HG02840 (cell line): ENCODE results near the gene EDNRB.

ENCODE experiments used
- ATAC-seq: cut with Tn5 transposase; IDR thresholded peaks from one replicate; pipeline ENCODE4 v1.9.1; 2021; ENCODE audit warnings: mild to moderate bottlenecking, moderate library complexity, moderate number of reproducible peaks; ENCODE audit not compliant: unreplicated experiment, low FRiP score

Gene EDNRB

DNA sequence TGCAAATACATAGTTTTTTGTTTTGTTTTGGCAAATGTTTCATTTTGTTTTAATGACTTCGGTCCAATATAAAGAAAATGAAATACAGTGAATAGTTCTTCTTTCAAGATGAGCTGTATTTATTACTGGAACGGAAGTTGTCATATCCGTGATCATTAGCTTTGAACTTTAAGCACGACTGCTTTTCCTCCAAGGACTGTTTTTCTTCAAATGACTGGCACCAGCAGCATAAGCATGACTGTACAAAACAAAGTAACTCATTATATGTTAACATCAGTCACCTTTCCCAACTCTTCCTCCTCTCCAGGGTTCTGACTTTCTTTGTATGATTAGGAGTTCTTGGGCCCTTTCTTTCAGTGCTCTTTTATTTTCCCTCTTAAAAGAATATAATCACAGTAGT, 20.5 kb downstream of the EDNRB start:
- no peak for ATAC-seq

DNA sequence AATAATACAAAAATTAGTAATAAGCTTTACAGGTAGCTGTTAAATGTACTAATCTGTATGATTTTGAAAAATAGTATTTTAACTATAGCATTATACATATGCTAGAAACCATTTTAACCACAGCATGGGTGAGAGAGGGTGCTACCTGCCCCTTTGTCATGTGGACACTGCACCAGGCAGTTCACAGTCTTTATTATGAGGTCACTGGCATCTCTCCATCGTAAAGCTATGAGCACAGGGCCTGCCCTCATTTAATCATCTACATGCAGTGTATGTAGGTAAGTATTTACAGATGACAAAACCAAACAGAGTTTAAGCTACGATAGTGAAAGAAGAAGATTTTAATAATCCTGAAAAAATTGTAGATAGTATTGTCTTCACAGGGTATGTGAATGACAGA, 21.7 kb downstream of the EDNRB start:
- ATAC-seq: no peak

DNA sequence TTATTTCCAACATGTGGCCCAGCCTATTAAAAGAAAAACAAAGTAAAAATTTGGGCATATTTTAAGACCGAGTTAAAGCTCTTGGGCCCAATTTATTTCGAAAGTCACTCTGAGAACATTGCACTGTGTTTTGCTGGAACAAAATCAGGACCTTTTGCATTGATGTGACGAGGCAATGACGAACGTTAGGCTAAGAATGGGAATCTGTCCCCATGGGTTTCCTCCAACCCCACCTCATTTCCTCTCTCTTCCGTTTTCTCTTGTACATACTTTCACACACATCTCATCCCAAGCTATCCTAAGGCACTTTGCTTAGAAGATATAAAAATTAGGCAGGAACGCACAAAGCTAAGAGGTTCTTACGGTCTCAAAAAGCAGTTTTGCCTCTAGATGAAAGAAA, 22.1 kb downstream of the EDNRB start:
- no peak for ATAC-seq

DNA sequence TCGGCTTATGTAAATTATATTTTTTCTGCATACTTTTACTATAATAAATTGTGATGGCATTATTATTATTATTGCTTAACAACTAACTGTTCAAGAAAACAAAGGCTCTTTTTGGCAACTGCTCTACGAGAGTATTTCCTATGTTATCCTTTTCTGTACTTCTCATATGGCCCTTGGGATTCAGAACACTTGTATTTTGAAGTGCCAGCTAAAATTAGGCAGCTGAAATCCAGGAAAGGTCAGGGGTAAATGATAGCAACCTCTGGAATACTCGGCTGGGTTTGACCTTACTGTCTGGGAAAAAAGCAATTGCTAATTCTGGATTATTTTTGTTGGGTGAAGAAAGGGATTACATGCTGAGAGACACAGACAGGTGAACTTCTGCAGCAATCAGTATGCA, 23.9 kb downstream of the EDNRB start:
- ATAC-seq: no peak

DNA sequence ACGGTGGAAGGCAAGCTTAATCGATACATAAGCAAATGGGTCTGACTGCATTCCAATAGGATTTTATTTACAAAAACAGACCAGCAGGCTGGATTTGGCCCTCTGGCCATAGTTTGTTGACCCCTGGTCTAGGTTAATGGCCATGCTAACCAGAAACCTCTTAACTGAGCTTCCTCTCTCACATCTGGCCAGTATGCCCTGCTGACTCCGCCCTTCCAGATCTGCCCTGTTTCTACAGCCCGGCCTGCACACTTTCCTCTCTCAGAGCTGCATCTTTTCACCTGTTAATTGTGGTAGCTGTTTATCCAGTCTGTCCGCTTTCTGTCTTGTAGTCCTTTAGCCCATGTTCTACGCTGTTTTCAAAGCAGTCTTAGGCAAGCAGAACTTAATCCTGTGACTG, 25.6 kb downstream of the EDNRB start:
- ATAC-seq: no peak

DNA sequence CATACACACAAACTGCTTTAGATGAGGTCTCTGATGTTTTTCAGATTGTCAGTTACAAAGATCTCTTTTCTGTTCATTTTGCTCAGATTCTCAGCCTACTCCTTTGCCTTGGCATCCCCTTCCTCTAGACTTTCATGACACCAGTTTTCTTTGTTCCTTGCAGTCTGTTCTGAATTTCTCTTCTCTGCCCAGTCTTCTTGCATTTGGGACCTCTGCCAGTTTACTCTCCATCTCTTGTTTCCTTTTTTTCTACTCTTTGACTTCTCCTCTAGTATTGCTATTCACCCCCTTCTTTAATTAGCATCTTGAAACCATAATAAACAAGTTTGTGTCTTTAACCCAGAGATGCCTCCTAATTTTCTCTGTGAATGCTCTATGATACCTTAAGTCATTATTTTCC, 26.1 kb downstream of the EDNRB start:
- ATAC-seq: no peak

DNA sequence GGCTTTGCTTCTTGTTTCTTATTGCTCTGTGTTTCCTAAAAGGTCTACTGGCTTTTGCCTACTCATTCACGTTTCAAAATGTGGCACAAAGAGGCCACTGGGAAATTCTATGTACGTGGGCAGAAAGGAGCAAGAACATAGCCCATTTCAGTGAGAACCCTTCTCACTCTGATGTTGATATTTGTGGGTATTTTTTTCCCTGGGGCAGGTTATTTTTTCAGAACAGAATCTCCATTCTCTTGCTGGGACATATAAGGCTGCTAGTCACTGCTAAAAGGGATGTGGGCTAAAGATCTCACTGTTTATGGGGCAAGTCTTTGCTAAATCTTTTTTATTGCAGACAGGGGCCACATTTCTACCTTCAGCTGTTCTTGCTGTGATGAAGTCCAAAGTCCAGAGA, 27.1 kb downstream of the EDNRB start:
- ATAC-seq: no peak

DNA sequence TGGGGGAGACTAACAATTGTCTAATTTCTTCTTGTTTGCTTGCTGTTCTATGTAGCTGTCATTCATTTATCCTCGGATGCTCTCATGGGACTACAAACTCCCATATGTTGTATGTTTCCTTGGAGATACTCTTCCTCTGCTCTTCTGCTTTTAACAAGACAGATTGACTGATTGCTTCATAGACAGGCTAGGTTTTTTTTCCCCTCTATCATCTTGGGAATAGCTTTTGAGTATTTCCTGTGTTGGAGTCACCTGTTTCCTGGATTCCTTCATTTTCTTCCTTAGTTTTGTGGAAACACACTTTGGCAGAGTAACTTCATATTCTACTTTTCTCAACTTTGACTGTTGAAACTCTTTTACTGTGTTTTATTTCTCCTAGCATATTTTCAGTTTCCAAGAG, 27.6 kb downstream of the EDNRB start:
- no peak for ATAC-seq

DNA sequence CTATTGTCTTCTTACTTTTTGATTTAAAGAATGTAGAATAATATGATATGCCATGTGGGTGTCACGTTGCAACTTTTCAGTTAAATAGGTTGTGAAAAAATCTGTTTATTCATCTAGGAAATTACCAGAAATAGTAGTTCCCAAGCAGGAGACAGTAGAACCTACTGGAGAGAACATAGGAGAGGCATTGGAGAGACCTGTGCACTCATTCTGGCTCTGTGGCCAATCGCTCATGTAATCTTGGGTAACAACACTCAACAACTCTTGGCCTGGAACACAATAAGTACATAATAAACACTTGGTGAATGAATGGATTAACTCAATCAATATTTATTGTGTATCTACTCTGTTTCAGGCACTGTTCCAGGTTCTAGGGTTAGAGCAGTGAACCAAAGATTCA, 35.3 kb downstream of the EDNRB start:
- no peak for ATAC-seq

DNA sequence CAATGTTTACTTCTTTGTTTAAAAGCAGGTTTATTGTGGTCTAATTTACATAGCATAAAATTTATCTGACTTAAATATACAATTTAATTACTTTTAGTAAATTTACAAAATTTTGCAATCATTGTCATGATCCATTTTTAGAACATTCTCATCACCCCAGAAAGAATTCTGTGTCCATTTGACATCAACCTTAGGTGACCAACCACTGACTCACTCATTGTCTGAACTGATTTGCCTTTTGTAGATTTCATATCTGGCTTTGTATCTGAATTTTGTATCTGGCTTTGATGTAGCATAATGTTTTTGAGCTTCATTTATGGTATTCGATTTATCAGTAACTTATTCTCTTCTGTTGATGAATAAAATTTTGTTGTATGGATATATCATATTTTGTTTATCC, 40.4 kb downstream of the EDNRB start:
- ATAC-seq: no peak

DNA sequence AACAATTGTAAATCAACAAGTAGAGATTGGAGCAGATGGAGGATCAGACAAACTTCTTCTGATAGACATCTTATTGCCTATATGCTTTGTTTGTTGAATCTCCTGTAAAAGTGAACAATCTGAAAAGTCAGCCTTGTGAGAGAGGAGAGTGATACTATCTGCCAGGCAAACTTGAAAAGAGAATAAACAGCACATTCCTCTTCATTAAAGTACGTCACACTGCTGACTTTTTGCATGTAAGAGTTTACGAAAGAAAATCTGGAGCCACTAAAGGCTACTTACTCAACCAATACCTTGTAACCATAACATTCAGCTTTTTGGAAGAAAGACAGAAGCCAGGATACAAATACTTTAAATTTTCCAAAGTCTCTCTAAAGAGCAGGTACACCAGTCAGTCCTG, 42.5 kb downstream of the EDNRB start:
- ATAC-seq: no peak

DNA sequence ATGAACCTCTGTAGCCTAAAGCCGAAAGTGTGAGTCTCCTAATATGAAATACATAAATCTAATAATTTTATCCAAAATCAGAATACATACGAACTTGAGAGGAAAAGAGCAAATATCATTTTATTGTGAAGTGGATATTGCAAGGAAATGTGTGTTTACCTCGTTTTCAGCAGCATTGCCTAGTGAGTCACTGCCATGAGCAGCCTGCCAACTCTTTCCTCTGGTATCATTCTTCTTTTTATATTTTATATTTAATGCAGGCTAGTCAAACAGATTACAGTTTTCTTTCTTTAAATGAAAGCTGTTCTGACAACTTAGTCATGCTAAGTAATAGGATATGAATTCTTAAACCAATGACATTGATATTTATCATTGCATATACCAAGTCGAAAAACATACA, 44.2 kb downstream of the EDNRB start:
- ATAC-seq: no peak

DNA sequence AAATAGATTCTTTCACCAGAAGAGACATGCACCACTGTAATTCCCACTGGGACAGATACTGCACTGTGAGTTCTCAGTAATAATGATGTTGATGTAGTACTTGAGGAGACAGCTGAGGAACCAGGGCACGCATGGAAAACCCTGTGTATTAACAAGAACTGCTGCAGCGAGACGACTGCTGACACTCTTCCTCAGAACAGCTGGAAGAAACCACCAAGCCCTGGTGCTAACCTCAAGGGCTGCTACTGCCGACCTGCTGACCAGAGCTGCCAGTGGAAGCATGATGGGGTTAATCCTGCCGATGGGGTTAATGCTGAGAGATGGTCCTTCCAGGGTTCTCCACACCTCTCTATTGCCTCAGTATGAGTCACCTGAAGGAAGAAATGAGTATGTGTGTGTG, 45.6 kb downstream of the EDNRB start:
- no peak for ATAC-seq

DNA sequence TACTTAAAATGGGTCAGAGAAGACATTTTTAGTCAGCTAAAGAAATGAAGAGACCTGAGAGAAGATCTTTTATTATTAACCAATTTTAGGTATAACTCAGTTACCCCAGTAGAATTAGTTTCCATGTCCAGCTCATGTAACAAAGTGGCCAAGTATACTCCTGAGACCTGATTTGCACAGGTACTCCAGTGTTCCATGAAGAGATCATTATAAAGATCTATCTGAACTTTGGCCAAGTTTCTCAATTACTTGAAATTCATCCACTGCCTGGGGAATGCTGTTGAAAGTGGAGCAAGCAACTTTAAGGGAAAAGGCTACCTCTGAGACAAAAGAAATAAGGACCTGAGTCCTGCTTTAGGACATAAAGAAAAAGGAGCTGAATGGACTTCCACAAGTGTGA, 47.0 kb downstream of the EDNRB start:
- no peak for ATAC-seq

DNA sequence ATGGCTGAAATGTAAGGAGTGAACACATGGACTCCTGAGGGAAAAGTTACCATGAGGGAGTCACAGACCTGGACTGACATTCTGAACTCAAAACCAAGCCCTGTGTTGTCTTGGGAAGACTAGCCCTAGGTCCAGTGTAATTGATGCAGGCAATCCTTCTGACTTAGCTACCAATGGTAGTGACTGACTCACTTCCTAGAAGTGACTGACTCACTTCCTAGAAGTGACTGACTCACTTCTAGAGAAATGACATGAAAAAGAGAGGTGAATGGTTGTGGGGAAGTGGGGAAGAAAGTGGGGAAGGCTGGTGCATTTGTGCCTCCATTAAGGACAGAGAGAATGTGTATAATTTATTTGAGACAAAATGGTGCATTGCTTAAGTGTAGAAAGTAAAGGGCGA, 49.9 kb downstream of the EDNRB start:
- ATAC-seq: no peak

DNA sequence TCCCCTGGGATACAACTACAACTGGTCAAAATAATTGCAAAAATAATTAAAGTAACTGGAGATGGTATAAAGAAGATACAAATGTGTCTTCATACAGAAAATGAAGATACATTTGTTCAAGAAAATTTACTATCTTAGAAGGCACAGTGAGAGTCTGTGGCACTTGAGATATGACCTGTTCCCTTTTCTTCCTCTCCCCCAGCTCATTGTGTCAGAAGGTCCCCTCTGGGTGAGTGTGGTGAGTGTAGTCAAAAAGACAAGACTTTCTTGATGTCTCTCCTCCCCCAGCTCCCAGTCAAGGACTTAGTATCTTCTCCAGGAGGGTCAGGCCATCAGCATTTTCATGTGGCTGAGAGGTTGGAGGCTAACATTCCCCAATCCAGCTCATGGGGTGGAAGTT, 51.7 kb downstream of the EDNRB start:
- no peak for ATAC-seq

DNA sequence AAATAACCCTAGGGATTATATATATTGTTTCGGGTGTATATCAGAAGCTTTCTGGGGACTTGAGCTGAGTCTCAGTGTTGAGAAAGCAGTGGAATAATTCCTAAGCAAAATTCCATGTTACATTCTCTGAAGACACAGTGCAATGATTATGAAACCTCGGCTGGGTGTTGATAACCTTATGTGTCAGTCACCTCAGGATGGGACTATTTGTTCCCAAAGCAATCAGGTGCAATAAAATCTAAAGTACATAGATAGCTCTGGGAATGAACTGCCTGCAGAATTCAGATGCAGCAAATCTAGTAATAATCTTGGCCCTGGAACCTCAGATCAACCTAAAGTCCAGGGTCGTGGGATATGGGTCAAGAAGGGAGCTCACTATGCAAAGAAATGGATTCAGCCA, 53.0 kb downstream of the EDNRB start:
- ATAC-seq: no peak

DNA sequence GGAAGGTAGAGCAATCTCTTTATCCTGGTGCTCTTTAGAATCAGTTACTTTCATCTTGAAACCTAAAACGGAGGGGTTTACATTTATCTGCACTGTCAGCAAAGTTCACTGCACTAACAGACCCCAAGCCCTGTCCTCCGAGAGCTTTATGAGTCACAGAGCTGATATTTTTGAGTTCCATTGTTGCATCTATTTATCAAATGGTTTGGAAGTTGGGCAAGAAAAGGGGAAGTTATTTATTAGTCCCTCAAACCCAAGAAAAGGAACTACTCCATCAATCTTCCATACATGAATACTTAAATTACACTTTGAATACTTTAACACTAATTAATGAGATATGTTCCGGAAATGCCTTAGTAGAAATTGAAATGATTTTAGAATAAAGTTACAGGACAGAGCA, 55.5 kb downstream of the EDNRB start:
- no peak for ATAC-seq

DNA sequence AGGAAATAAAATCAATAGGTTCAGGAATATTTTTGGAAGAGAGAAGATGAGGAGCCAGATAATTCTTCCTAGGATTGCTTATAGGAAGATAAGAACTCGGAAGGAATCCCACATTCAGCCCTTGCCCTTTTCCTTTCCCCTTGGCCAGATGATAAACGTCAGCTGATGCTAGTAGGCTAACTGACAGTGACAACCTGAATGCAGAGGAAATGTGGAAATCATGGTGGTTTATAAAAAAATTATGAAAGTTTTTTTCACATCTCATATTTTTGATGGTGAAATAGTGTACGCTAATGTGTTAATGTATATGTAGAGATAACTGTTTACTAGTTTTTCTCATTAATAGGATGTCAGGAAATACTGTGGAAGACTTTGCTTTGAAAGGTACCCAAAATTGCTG, 56.9 kb downstream of the EDNRB start:
- no peak for ATAC-seq

DNA sequence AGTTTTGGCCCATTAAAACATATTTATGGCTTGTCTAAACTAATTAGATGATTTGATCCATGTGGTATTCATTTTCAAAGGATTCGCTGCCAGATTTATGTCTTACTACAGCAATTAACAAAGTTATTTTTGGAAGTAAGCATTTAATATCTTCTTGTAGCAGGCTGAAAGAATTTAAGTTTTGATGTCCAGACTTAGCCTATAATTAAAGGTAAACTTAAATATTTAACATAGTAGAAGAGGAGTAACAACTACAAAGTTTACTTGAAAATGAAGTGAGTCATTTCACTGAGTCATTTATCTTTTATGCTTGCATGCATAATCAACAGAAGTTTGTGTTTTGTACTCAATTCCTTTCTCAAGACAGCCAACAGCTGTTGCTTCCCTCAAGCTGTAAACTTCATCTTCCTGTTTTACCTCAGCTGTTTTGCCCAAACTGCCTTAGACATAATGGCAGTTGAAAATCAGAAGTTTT, 58.1 kb downstream of the EDNRB start:
- ATAC-seq: no peak

DNA sequence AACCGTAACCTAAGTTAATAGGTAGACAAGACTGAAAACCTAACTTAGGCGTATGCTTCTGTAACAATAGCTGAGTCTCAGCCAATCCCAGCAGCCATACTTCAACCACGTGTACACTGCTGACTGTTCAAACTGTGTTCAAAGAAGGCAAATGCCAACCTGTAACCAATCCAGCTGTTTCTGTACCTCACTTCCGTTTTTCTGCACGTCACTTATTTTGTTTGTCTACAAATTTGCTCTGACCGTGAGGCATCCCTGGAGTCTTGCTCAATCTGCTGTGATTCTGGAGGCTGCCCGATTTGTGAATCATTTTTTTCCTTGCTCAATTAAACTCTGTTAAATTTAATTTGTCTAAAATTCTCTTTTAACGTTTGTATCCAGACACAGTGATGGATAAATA, 59.2 kb downstream of the EDNRB start:
- ATAC-seq: no peak

DNA sequence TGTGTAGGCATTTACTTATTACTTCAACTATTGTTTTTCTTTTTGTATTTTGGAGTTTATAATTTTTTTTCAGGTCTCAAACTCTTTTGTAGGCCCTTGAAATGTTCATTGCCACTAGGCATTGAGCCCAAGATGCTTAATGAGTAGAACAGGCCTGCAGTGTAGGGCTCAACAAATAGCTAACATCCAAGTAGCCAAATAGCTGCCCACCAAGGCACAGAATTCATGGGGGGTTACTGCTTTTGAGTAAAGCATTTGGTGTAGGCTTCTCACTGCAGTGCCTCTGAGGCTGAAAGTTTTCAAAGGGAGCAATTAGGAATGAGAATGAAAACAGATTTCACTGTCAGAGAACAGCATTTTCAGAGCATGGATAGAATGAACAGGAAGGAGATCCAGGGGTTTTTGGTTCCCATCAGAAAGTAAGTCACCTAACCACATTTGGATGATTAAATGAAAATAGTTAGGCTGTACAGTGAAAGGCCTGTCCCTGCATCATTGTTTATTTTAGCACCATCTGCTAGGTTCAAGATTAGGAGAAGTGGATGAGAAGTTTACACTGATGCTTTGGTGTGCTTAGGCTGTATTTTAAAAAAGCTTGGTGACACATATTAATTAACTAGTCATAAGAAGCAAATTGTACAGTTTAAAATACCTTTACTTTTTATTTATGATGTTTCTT, 61.0 kb downstream of the EDNRB start:
- ATAC-seq: no peak

DNA sequence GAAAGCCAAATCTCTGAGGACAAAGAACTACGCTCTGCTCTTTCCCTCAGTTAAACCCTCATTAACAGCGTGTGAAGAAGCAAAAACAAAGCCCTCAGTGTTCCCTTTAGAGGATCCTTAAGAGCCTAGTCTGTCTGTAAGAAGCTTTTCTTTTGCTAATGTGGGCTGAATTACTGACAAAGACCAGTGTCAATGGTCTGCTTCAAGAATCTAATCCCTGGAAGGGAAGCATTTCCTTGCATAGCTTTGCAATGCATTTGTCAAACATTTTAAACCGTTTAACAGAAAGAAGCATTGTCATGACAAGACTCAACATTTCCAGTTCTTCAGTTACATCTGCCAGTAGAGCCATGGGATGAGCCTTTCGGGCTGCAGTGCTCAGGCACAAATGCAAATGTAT, 64.9 kb downstream of the EDNRB start:
- no peak for ATAC-seq
